SK-N-SH (cell line): Measurements from ENCODE around the gene UPK1A. TPM values are rescaled to one million over a fixed set of nuclear protein-coding genes. Genes with fewer than 3 reads are reported as not detected.

Source experiments
- CTCF ChIA-PET: fragments of 300-600, 350-600 bp; formaldehyde crosslinking; extraction: SDS; loops from one replicate; lab custom pipeline; 2021; lab: Yijun Ruan, JAX
- POLR2A ChIA-PET: fragments of 350-600 bp; sonication (Branson Sonifier 250); formaldehyde crosslinking; extraction: SDS; loops from one replicate; lab custom pipeline; 2020; ENCODE audit warnings: antibody characterized with exemption, inconsistent platforms; lab: Yijun Ruan, JAX
- DNase-seq: peaks from one replicate; pipeline ENCODE4 v3.0.0; 2012
- H2AFZ ChIP-seq: fragments of 200-600 bp; sonication (generic); 2 replicates; pipeline ENCODE4 v1.8.1; 2016; ENCODE audit warnings: antibody characterized with exemption, mild to moderate bottlenecking, low read depth
- H3F3A ChIP-seq: fragments of 200-600 bp; sonication (generic); replicated peaks from 2 replicates; pipeline ENCODE3; 2016; ENCODE audit warnings: antibody characterized with exemption, mild to moderate bottlenecking; ENCODE audit not compliant: insufficient read depth
- H3K27ac ChIP-seq, 2 experiments: fragments of 200-500 bp in 1 of 2; fragments of 200-600 bp in 1 of 2; sonication (Bioruptor generic) in 1 of 2; sonication (generic), shearing (Covaris generic) in 1 of 2; 2 replicates each; pipeline versions ENCODE4 v1.5.1 to v1.6.1; 2014 to 2016; ENCODE audit warnings: low read depth in 2 of 2, inconsistent platforms in 1 of 2, low read length in 1 of 2, mild to moderate bottlenecking in 1 of 2, mixed read lengths in 1 of 2
- H3K27me3 ChIP-seq: fragments of 200-600 bp; sonication (generic), shearing (Covaris generic); 2 replicates; pipeline ENCODE4 v1.6.1; 2016; ENCODE audit warnings: mixed run types; ENCODE audit not compliant: insufficient read depth
- H3K36me3 ChIP-seq, 2 experiments: fragments of 200-500 bp in 1 of 2; fragments of 200-600 bp in 1 of 2; sonication (Bioruptor generic) in 1 of 2; sonication (generic) in 1 of 2; replicated peaks in 1 of 2; 2 replicates each; pipeline versions ENCODE3 to v1.5.1; 2014 to 2016; ENCODE audit warnings: low read length in 1 of 2, mild to moderate bottlenecking in 1 of 2; ENCODE audit not compliant: insufficient read depth in 2 of 2, control insufficient read depth in 1 of 2
- H3K4me1 ChIP-seq, 2 experiments: fragments of 200-500 bp in 1 of 2; fragments of 200-600 bp in 1 of 2; sonication (Bioruptor generic) in 1 of 2; sonication (generic), shearing (Covaris generic) in 1 of 2; 2 replicates each; pipeline versions ENCODE4 v1.5.1 to v1.6.1; 2014 to 2016; ENCODE audit warnings: low read depth in 1 of 2, low read length in 1 of 2, mixed run types in 1 of 2; ENCODE audit not compliant: insufficient read depth in 2 of 2, control insufficient read depth in 1 of 2
- H3K4me2 ChIP-seq: fragments of 200-600 bp; sonication (generic), shearing (Covaris generic); 2 replicates; pipeline ENCODE4 v1.6.1; 2017; ENCODE audit warnings: mixed run types
- H3K4me3 ChIP-seq, 2 experiments: fragments of 200-500 bp in 1 of 2; fragments of 200-600 bp in 1 of 2; sonication (Bioruptor generic) in 1 of 2; sonication (generic), shearing (Covaris generic) in 1 of 2; 2 replicates each; pipeline versions ENCODE4 v1.5.1 to v1.8.1; 2014 to 2016; ENCODE audit warnings: low read depth in 2 of 2, inconsistent platforms in 1 of 2, low read length in 1 of 2, mild to moderate bottlenecking in 1 of 2, mixed read lengths in 1 of 2, moderate library complexity in 1 of 2
- H3K79me2 ChIP-seq: fragments of 200-600 bp; sonication (generic); 2 replicates; pipeline ENCODE4 v1.8.1; 2017; ENCODE audit warnings: mild to moderate bottlenecking; ENCODE audit not compliant: insufficient read depth
- H3K9ac ChIP-seq: fragments of 200-600 bp; sonication (generic); 2 replicates; pipeline ENCODE4 v1.6.1; 2017; ENCODE audit warnings: mixed run types
- H3K9me2 ChIP-seq: fragments of 200-600 bp; sonication (generic); 2 replicates; pipeline ENCODE4 v1.6.1; 2017; ENCODE audit warnings: mixed run types
- H3K9me3 ChIP-seq: fragments of 200-600 bp; sonication (generic); 2 replicates; pipeline ENCODE4 v1.6.1; 2017; ENCODE audit warnings: mixed run types, mild to moderate bottlenecking, moderate library complexity
- H4K20me1 ChIP-seq: fragments of 200-600 bp; sonication (generic); 2 replicates; pipeline ENCODE4 v1.6.1; 2017; ENCODE audit warnings: mild to moderate bottlenecking, mixed run types; ENCODE audit not compliant: insufficient read depth
- CHD2 ChIP-seq: fragments of 150-350 bp; IDR thresholded peaks from 2 replicates; pipeline ENCODE4 v1.6.1; 2018; ENCODE audit warnings: low read length; ENCODE audit not compliant: partially characterized antibody
- EZH2phosphoT487 ChIP-seq: fragments of 200-600 bp; sonication (generic); IDR thresholded peaks from 2 replicates; pipeline ENCODE4 v1.6.1; 2017; ENCODE audit warnings: low read depth, mixed run types, mild to moderate bottlenecking, antibody characterized with exemption, moderate library complexity, borderline replicate concordance
- FOXM1 ChIP-seq: IDR thresholded peaks from 2 replicates; pipeline ENCODE4 v1.4.0; 2012; ENCODE audit warnings: low read depth, mild to moderate bottlenecking
- GABPA ChIP-seq: IDR thresholded peaks from 2 replicates; pipeline ENCODE4 v1.4.0; 2012; ENCODE audit warnings: low read depth, mild to moderate bottlenecking
- GATA2 ChIP-seq: sonication (generic); formaldehyde crosslinking; IDR thresholded peaks from 2 replicates; pipeline ENCODE4 v1.5.0; 2020; ENCODE audit warnings: mild to moderate bottlenecking, missing genetic modification reagents
- JUND ChIP-seq: IDR thresholded peaks from 2 replicates; pipeline ENCODE4 v1.4.0; 2012
- NFIC ChIP-seq: IDR thresholded peaks from 2 replicates; pipeline ENCODE4 v1.4.0; 2012; ENCODE audit warnings: borderline replicate concordance
- NRF1 ChIP-seq: IDR thresholded peaks from 2 replicates; pipeline ENCODE4 v1.6.1; 2012; ENCODE audit warnings: low read depth, mild to moderate bottlenecking, low read length
- PBX3 ChIP-seq: IDR thresholded peaks from 2 replicates; pipeline ENCODE4; 2012
- RCOR1 ChIP-seq: fragments of 150-350 bp; IDR thresholded peaks from 2 replicates; pipeline ENCODE4 v1.6.1; 2017; ENCODE audit warnings: antibody characterized with exemption, low read length
- RFX5 ChIP-seq: IDR thresholded peaks from 2 replicates; pipeline ENCODE4 v1.6.1; 2012; ENCODE audit warnings: mild to moderate bottlenecking, improper control_type of control experiment, low read length
- RXRA ChIP-seq: IDR thresholded peaks from 2 replicates; pipeline ENCODE4 v1.4.0; 2012; ENCODE audit warnings: low read depth, mild to moderate bottlenecking, borderline replicate concordance
- SIN3A ChIP-seq: IDR thresholded peaks from 2 replicates; pipeline ENCODE4 v1.6.1; 2012; ENCODE audit warnings: low read depth, mild to moderate bottlenecking, low read length, moderate library complexity, borderline replicate concordance
- TCF12 ChIP-seq: IDR thresholded peaks from 2 replicates; pipeline ENCODE4 v1.4.0; 2012
- WGBS: methylation state at CpG from one replicate; pipeline ENCODE4 v1.1.6; 2017; ENCODE audit warnings: low lambda C conversion rate; 5-methylcytosine and 5-hydroxymethylcytosine counted together
- polyA plus RNA-seq, 3 experiments: library from polyadenylated mRNA; depleted of rRNA; stranded (reverse); fragments of >200 nt; gene quantifications; 2 replicates each; pipeline ENCODE4 v1.2.3, GENCODE V29; 2012
- TF ChIP-seq, protein P1 (sequence below): fragments of 150-350 bp; IDR thresholded peaks from 2 replicates; pipeline ENCODE4 v1.6.1; 2017; ENCODE audit warnings: antibody characterized with exemption, low read length, low read depth, borderline replicate concordance
- TF ChIP-seq, protein P2 (sequence below): IDR thresholded peaks from 2 replicates; pipeline ENCODE4 v1.6.1; 2012; ENCODE audit warnings: mild to moderate bottlenecking, low read depth, low read length, moderate library complexity
- TF ChIP-seq, protein P3 (sequence below): IDR thresholded peaks from 2 replicates; pipeline ENCODE4 v1.4.0; 2012; ENCODE audit warnings: low read depth, borderline replicate concordance

UPK1A gene
- polyA plus RNA-seq, 1 of the 3 experiments (the other 2 are of a cell fraction), result 0.16 TPM

- Histone ChIP-seq H3K9me2 (no peaks in the 10 kb centered on the region), H3K36me3 (peaks cover 13 to 51% of the 10 kb centered on the region in 2 experiments), H3K9ac (no peak overlapping the region), H3K79me2 (peaks cover 28% of the 10 kb centered on the region), H3K4me2 (no peak overlapping the region), H3K27me3 (no peaks in the 10 kb centered on the region), H3K4me3 (no peak overlapping the region), H3K4me1 (peaks cover 5 to 20% of the 10 kb centered on the region in 2 experiments; a peak in 3 of 4 replicates), H3K9me3 (no peaks in the 10 kb centered on the region), H4K20me1 (peaks cover 28% of the 10 kb centered on the region), H3K27ac (no peak overlapping the region), H3F3A (peaks cover 6% of the 10 kb centered on the region), H2AFZ (no peak overlapping the region)
- POLR2A ChIA-PET, result interaction anchor here (1.6 kb wide), 1 partner anchor 16 kb away, joined by 5 read pairs; no protein-coding TSS in a partner anchor
- DNase-seq, result no peak
- no peak for TF ChIP-seq CHD2
- TF ChIP-seq NFIC, result no peak
- TF ChIP-seq FOXM1, result no peak
- TF ChIP-seq, protein P1, sequence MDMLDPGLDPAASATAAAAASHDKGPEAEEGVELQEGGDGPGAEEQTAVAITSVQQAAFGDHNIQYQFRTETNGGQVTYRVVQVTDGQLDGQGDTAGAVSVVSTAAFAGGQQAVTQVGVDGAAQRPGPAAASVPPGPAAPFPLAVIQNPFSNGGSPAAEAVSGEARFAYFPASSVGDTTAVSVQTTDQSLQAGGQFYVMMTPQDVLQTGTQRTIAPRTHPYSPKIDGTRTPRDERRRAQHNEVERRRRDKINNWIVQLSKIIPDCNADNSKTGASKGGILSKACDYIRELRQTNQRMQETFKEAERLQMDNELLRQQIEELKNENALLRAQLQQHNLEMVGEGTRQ, result no peak
- TF ChIP-seq NRF1, result no peak
- 96% methylated on average over 8 of the region's 17 CpGs for WGBS
- CTCF ChIA-PET, result interaction anchor here (2.4 kb wide), 1 partner anchor 20 kb away, joined by 7 read pairs; no protein-coding TSS in a partner anchor
Measured at GRCh38 chr19:35720648-35721047, 54.3 kb downstream of the UPK1A start.

DNA sequence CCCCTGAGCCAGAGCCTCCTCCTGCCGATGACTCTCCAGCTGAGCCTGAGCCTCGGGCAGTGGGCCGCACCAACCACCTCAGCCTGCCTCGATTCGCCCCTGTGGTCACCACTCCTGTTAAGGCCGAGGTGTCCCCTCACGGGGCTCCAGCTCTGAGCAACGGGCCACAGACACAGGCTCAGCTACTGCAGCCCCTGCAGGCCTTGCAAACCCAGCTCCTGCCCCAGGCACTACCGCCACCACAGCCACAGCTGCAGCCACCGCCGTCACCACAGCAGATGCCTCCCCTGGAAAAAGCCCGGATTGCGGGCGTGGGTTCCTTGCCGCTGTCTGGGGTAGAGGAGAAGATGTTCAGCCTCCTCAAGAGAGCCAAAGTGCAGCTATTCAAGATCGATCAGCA lies 55.1 kb downstream of the UPK1A start:
- ChIA-PET POLR2A (interaction anchor here (1.6 kb wide), 1 partner anchor 16 kb away, joined by 5 read pairs; no protein-coding TSS in a partner anchor), CTCF (interaction anchor here (2.4 kb wide), 1 partner anchor 19 kb away, joined by 7 read pairs; no protein-coding TSS in a partner anchor)

More for the DNA sequence above, 55.1 kb downstream of the UPK1A start:
- H3K27me3 ChIP-seq, result no peaks in the 10 kb centered on the region
- H2AFZ ChIP-seq, result no peak overlapping the region
- no peak overlapping the region for H3K27ac ChIP-seq
- H3K4me3 ChIP-seq, result no peak overlapping the region
- no peak overlapping the region for H3K4me2 ChIP-seq
- peaks cover 6% of the 10 kb centered on the region for H3F3A ChIP-seq
- no peak for DNase-seq
- H3K79me2 ChIP-seq, result peaks cover 28% of the 10 kb centered on the region
- no peaks in the 10 kb centered on the region for H3K9me2 ChIP-seq
- peaks cover 0 to 13% of the 10 kb centered on the region in 2 experiments; a peak in 2 of 4 replicates for H3K4me1 ChIP-seq
- H4K20me1 ChIP-seq, result peaks cover 28% of the 10 kb centered on the region
- TF ChIP-seq FOXM1, result no peak
- TF ChIP-seq GABPA, result no peak
- TF ChIP-seq RCOR1, result no peak
- TF ChIP-seq RFX5, result no peak
- TF ChIP-seq TCF12, result no peak
- no peak for TF ChIP-seq GATA2 (CRISPR knock-in tag)
- TF ChIP-seq, protein P2, sequence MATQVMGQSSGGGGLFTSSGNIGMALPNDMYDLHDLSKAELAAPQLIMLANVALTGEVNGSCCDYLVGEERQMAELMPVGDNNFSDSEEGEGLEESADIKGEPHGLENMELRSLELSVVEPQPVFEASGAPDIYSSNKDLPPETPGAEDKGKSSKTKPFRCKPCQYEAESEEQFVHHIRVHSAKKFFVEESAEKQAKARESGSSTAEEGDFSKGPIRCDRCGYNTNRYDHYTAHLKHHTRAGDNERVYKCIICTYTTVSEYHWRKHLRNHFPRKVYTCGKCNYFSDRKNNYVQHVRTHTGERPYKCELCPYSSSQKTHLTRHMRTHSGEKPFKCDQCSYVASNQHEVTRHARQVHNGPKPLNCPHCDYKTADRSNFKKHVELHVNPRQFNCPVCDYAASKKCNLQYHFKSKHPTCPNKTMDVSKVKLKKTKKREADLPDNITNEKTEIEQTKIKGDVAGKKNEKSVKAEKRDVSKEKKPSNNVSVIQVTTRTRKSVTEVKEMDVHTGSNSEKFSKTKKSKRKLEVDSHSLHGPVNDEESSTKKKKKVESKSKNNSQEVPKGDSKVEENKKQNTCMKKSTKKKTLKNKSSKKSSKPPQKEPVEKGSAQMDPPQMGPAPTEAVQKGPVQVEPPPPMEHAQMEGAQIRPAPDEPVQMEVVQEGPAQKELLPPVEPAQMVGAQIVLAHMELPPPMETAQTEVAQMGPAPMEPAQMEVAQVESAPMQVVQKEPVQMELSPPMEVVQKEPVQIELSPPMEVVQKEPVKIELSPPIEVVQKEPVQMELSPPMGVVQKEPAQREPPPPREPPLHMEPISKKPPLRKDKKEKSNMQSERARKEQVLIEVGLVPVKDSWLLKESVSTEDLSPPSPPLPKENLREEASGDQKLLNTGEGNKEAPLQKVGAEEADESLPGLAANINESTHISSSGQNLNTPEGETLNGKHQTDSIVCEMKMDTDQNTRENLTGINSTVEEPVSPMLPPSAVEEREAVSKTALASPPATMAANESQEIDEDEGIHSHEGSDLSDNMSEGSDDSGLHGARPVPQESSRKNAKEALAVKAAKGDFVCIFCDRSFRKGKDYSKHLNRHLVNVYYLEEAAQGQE, result no peak
- TF ChIP-seq, protein P3, sequence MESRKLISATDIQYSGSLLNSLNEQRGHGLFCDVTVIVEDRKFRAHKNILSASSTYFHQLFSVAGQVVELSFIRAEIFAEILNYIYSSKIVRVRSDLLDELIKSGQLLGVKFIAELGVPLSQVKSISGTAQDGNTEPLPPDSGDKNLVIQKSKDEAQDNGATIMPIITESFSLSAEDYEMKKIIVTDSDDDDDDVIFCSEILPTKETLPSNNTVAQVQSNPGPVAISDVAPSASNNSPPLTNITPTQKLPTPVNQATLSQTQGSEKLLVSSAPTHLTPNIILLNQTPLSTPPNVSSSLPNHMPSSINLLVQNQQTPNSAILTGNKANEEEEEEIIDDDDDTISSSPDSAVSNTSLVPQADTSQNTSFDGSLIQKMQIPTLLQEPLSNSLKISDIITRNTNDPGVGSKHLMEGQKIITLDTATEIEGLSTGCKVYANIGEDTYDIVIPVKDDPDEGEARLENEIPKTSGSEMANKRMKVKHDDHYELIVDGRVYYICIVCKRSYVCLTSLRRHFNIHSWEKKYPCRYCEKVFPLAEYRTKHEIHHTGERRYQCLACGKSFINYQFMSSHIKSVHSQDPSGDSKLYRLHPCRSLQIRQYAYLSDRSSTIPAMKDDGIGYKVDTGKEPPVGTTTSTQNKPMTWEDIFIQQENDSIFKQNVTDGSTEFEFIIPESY, result no peak
- TF ChIP-seq EZH2phosphoT487, result no peak
- no peak for TF ChIP-seq PBX3
- no peak for TF ChIP-seq RXRA
- TF ChIP-seq JUND, result no peak
- TF ChIP-seq SIN3A, result no peak
- H3K9me3 ChIP-seq, result no peaks in the 10 kb centered on the region
- no peak overlapping the region for H3K9ac ChIP-seq
- WGBS, result 95% methylated on average over 15 of the region's 16 CpGs
- peaks cover 19 to 58% of the 10 kb centered on the region in 2 experiments for H3K36me3 ChIP-seq
